HG02623 (cell line): ENCODE data around the gene OR10G3.
"Not testable (repeated sequence)": the region's sequence is repeated elsewhere in the genome, so short reads cannot be mapped to it uniquely, and the experiment has no call there.

Experiments
- ATAC-seq: cut with Tn5 transposase; IDR thresholded peaks from one replicate; pipeline ENCODE4 v1.9.1; 2021; ENCODE audit warnings: moderate library complexity; ENCODE audit not compliant: unreplicated experiment

OR10G3 gene

GRCh38 chr14:21579976-21580375, at the start of gene OR10G3:
Gene OR10G3 (minus strand): TSS chr14:21580076. CDS start chr14:21570744, 9,332 bp downstream.
- no peak for ATAC-seq

GRCh38 chr14:21626491-21627230, 46.8 kb upstream of the OR10G3 start:
- no peak for ATAC-seq

- no peak for ATAC-seq
Measured at GRCh38 chr14:21617614-21618013, 37.7 kb upstream of the OR10G3 start.

- ATAC-seq = no peak
Measured at GRCh38 chr14:21614240-21614639, 34.4 kb upstream of the OR10G3 start.

GRCh38 chr14:21612324-21612723, 32.4 kb upstream of the OR10G3 start:
- ATAC-seq = no peak

- not testable (repeated sequence) for ATAC-seq
Measured at GRCh38 chr14:21602181-21602580, 22.3 kb upstream of the OR10G3 start.

- no peak for ATAC-seq
Measured at GRCh38 chr14:21589317-21589716, 9.4 kb upstream of the OR10G3 start.

- no peak for ATAC-seq
Measured at GRCh38 chr14:21575661-21576060, 4.2 kb downstream of the OR10G3 start.

GRCh38 chr14:21572604-21573003, 7.3 kb downstream of the OR10G3 start:
- no peak for ATAC-seq

- no peak for ATAC-seq
Measured at GRCh38 chr14:21558703-21559170, 21.1 kb downstream of the OR10G3 start.

GRCh38 chr14:21557084-21557901, 22.6 kb downstream of the OR10G3 start:
- no peak for ATAC-seq

GRCh38 chr14:21556378-21557083, 23.3 kb downstream of the OR10G3 start:
- no peak for ATAC-seq

- ATAC-seq = no peak
Measured at GRCh38 chr14:21553266-21553665, 26.6 kb downstream of the OR10G3 start.

GRCh38 chr14:21544588-21544987, 35.3 kb downstream of the OR10G3 start:
- not testable (repeated sequence) for ATAC-seq

GRCh38 chr14:21543963-21544362, 35.9 kb downstream of the OR10G3 start:
- no peak for ATAC-seq

GRCh38 chr14:21543521-21543960, 36.3 kb downstream of the OR10G3 start:
- no peak for ATAC-seq

GRCh38 chr14:21541413-21542074, 38.3 kb downstream of the OR10G3 start:
- no peak for ATAC-seq

GRCh38 chr14:21539189-21539940, 40.5 kb downstream of the OR10G3 start:
- ATAC-seq = no peak

GRCh38 chr14:21537090-21537424, 42.8 kb downstream of the OR10G3 start:
- no peak for ATAC-seq

- ATAC-seq = no peak
Measured at GRCh38 chr14:21536418-21537089, 43.3 kb downstream of the OR10G3 start.
